ENCODE measurements around the gene TRAFD1. TPM values are rescaled to one million over a fixed set of nuclear protein-coding genes. Genes with fewer than 3 reads are reported as not detected.
A peak's percentile ranks its signal among the peaks of the same experiment; 100 is the strongest.

TRAFD1 gene
- total RNA-seq, 1 experiment from 2014 or later = 38.8 TPM

DNA sequence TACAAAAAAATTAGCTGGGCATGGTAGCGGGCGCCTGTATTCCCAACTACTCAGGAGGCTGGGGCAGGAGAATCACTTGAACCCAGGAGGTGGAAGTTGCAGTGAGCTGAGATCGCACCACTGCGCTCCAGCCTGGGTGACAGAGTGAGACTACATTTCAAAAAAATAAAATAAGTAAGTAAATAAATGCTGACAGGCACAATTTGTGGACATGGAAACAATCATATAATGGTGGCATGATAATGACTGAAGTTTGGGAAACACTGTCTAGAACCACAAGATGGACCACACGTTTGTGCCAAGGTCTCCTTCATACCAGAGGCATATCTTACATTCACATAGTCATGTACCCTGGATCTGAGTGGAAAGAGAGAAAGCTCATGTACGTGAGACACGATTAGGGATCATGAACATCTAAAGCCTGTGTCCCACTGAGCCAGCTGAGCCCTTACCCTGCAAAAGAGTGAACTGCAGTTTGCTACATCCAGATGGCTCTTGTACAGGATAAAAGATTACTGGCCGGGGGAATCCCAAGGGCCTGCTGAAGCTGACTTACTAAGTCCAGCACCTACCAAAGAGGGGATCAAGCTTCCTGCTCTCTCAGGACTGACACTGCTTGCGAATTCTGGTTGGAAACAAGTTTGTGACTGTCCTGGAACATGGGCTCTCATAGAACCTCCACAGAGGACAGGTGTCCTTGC lies 62.9 kb downstream of the TRAFD1 start:
- intact Hi-C loops (cut with micrococcal nuclease; ENCODE audit: unreplicated experiment) = no loop called here
- no peaks in the 10 kb centered on the region for H3K27me3 Mint-ChIP-seq (ENCODE audit: unreplicated experiment)
- no peak for DNase-seq
- no peak for TF ChIP-seq CTCF (IDR thresholded peaks at IDR 0.05; ENCODE audit: unreplicated experiment)
- CTCF ChIA-PET = interaction anchor here (0.6 kb wide), 1 partner anchor 243 kb away, joined by 3 read pairs; no protein-coding TSS in a partner anchor
- H3K4me3 Mint-ChIP-seq (ENCODE audit: low read depth, unreplicated experiment) = no peak overlapping the region
- BruUV-seq (replicated peaks) = no TSS peak
- H3K27ac Mint-ChIP-seq (ENCODE audit: unreplicated experiment) = no peak overlapping the region
- no peaks in the 10 kb centered on the region for H3K9me3 Mint-ChIP-seq (ENCODE audit: low read depth, unreplicated experiment)
- H3K36me3 Mint-ChIP-seq (ENCODE audit: insufficient read depth, unreplicated experiment) = peaks cover 28% of the 10 kb centered on the region
- H3K4me1 Mint-ChIP-seq (ENCODE audit: low read depth, unreplicated experiment) = no peaks in the 10 kb centered on the region

DNA sequence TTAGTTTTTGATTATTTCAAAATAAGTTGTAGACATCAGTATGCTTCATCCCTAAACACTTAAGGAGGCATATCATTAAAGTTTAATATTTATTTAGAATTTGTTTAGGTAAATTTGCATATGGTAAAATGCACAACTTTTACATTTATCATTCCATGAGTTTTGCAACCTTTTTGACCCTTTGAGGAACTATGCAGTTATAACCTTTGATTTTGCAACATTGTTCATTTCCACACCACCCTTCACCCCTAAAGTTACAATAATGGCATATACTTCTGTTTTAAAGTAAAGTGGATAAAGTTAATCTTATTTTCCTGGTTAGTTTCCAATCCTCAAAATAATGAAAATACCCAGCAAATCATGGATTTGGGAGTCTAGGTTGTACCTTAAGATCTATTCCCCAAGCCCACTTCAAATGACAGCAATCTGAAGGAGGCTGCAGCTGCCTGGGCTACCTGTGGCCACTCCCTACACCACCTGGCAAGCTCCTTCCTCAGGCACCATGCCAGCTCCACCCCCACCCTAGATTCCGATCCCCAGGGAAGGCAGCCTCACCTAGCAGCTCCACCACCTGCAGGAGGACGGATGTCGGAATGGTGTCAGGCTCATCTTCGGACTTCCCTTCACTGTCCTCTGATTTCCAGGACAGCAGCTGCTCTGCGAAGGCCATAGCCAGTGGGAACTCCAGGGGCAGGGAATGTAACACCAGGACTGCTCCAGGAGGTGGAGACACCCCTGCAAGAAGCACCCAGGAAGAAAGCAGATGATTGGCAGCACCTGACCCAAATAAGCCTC lies 65.1 kb downstream of the TRAFD1 start:
- Mint-ChIP-seq H3K4me3 (ENCODE audit: low read depth, unreplicated experiment) (no peak overlapping the region), H3K9me3 (ENCODE audit: low read depth, unreplicated experiment) (no peaks in the 10 kb centered on the region), H3K36me3 (ENCODE audit: insufficient read depth, unreplicated experiment) (peaks cover 12% of the 10 kb centered on the region), H3K27ac (ENCODE audit: unreplicated experiment) (no peak overlapping the region), H3K4me1 (ENCODE audit: low read depth, unreplicated experiment) (no peaks in the 10 kb centered on the region), H3K27me3 (ENCODE audit: unreplicated experiment) (no peaks in the 10 kb centered on the region)
- peak; percentile 29 for DNase-seq
- TF ChIP-seq CTCF (IDR thresholded peaks at IDR 0.05; ENCODE audit: unreplicated experiment) = no peak
- CTCF ChIA-PET = no interaction called here
- BruUV-seq (replicated peaks) = no TSS peak
- intact Hi-C loops (cut with micrococcal nuclease; ENCODE audit: unreplicated experiment) = no loop called here

DNA sequence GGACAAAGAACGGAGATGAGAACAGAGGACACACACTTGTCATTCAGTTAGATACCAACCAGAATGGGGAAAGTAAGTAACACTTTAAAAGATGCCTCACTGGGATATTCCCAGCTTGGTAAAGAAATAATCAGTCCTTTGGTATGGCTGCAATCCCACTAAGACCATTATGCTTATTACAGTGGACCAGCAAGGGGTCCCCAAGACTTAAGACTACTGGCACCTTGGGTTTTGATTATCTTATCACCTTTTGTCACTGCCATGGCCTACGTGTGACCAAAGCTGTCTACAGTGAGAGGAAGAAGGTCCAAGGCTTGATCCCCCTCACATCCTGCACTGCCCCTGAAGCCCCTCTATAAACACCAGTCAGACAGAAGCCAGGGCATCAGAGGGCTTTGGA lies 65.8 kb downstream of the TRAFD1 start:
- Mint-ChIP-seq H3K4me3 (ENCODE audit: low read depth, unreplicated experiment) (no peak overlapping the region), H3K9me3 (ENCODE audit: low read depth, unreplicated experiment) (no peaks in the 10 kb centered on the region), H3K27me3 (ENCODE audit: unreplicated experiment) (no peaks in the 10 kb centered on the region), H3K27ac (ENCODE audit: unreplicated experiment) (no peak overlapping the region), H3K4me1 (ENCODE audit: low read depth, unreplicated experiment) (no peaks in the 10 kb centered on the region), H3K36me3 (ENCODE audit: insufficient read depth, unreplicated experiment) (peaks cover 10% of the 10 kb centered on the region)
- intact Hi-C loops (cut with micrococcal nuclease; ENCODE audit: unreplicated experiment) = no loop called here
- CTCF ChIA-PET = interaction anchor here (0.6 kb wide), 1 partner anchor 58 kb away, joined by 13 read pairs; no protein-coding TSS in a partner anchor
- TF ChIP-seq CTCF (IDR thresholded peaks at IDR 0.05; ENCODE audit: unreplicated experiment) = no peak
- no peak for DNase-seq
- no TSS peak for BruUV-seq (replicated peaks)

DNA sequence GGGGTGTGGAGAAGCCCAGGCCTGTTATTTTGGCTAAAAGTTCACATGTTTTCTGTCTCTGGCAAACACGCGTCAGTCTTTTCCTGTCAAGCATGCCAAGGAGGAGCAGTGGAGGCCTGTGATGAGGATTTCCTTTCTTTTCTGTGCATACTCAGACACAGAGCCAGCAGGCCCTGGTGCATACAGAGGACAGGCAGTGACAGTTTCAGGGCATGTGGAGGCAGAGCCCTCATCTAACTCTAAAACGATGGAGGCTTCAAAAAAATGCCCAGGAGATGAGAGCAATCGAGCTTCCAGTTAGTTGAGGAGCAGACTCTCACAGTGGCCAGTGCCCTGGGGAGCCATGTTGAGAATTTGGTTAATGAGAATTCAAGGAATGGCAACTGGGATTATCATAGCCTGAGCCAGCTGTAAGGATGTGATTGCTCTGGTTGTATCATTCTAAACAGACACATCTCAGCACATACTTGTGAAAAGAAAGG lies 66.5 kb downstream of the TRAFD1 start:
- Mint-ChIP-seq H3K9me3 (ENCODE audit: low read depth, unreplicated experiment) (no peaks in the 10 kb centered on the region), H3K36me3 (ENCODE audit: insufficient read depth, unreplicated experiment) (peaks cover 10% of the 10 kb centered on the region), H3K4me1 (ENCODE audit: low read depth, unreplicated experiment) (no peaks in the 10 kb centered on the region), H3K4me3 (ENCODE audit: low read depth, unreplicated experiment) (no peak overlapping the region), H3K27ac (ENCODE audit: unreplicated experiment) (no peak overlapping the region), H3K27me3 (ENCODE audit: unreplicated experiment) (no peaks in the 10 kb centered on the region)
- BruUV-seq (replicated peaks) = no TSS peak
- intact Hi-C loops (cut with micrococcal nuclease; ENCODE audit: unreplicated experiment) = no loop called here
- DNase-seq = no peak
- TF ChIP-seq CTCF (IDR thresholded peaks at IDR 0.05; ENCODE audit: unreplicated experiment) = no peak
- CTCF ChIA-PET = interaction anchor here (0.6 kb wide), 1 partner anchor 58 kb away, joined by 13 read pairs; no protein-coding TSS in a partner anchor

Data from Calu3 (cell line).